ENCODE results near the gene HEMGN. TPM values are rescaled to one million over a fixed set of nuclear protein-coding genes. Genes with fewer than 3 reads are reported as not detected.
"Not testable (repeated sequence)": the region's sequence is repeated elsewhere in the genome, so short reads cannot be mapped to it uniquely, and the experiment has no call there.

The HEMGN gene
- total RNA-seq, 4 donors from 2014 or later = not detected

DNA sequence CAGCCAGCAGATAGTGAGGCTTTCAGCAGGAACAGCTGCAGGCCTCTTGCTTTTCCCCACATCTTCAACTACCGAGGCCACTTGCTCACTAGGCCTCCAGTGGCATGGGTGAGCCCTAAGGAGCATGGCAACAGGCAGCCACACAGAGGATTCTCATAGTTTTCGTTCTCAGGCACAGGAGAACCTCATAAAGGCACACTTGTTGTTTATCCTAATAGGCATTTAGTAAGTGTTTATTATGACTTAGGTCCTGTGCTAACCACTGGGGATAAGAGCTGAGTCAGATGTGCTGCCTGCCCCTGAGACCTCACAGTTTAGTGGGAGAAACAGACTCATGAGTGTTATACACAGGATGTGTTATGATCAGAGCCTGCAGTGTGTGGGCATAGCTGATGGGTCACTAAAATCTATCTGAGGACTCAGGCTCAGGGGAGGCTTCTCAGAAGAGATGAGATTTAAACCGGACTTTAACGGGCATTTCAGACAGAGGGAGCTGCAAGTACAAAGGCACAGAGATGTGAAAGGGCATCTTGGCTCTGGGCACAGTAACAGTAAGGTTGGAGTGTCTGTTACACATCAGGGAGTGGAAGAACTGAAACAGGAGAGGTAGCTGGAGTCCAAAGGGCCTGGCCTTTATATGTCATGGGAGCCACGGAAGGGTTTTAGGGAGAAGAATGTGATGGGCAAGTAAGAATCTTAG, 21.0 kb upstream of the HEMGN start:
- TF ChIP-seq, protein P1, sequence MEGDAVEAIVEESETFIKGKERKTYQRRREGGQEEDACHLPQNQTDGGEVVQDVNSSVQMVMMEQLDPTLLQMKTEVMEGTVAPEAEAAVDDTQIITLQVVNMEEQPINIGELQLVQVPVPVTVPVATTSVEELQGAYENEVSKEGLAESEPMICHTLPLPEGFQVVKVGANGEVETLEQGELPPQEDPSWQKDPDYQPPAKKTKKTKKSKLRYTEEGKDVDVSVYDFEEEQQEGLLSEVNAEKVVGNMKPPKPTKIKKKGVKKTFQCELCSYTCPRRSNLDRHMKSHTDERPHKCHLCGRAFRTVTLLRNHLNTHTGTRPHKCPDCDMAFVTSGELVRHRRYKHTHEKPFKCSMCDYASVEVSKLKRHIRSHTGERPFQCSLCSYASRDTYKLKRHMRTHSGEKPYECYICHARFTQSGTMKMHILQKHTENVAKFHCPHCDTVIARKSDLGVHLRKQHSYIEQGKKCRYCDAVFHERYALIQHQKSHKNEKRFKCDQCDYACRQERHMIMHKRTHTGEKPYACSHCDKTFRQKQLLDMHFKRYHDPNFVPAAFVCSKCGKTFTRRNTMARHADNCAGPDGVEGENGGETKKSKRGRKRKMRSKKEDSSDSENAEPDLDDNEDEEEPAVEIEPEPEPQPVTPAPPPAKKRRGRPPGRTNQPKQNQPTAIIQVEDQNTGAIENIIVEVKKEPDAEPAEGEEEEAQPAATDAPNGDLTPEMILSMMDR (IDR thresholded peaks at IDR 0.05) = no peak
- Histone ChIP-seq H3K27me3 (no peaks in the 10 kb centered on the region), H3K36me3 (no peaks in the 10 kb centered on the region), H3K4me3 (no peak overlapping the region), H3K9me3 (no peaks in the 10 kb centered on the region), H3K27ac (peak overlapping the region in 1 of 4 donors; percentile 67), H3K4me1 (peaks cover 0 to 4% (median 0%) of the 10 kb centered on the region in 4 donors)
- 41 to 53% methylated on average over 5 of the region's 5 CpGs for WGBS, 2 donors
- DNase-seq (ENCODE audit: low spot score in 2 of 2) = no peak

DNA sequence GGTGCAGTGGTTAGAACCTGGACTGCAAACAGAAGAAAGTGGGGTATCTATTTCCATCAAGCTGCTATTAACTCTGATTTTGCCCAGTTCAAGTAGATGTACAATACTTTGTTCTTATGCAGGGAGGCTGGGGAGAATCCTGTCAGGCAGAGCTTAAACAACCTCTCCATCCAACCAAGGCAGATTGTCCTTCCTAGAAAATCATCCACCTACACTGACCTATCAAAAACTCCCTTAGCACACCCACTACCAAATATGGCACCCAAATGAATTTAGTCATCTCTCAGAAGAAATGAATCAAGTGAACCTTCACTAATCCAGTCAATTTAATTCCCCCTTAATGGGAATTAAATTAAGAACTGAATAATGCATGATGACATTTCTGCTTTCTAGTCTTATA, 18.4 kb upstream of the HEMGN start:
- Histone ChIP-seq H3K27ac (no peak overlapping the region), H3K27me3 (no peaks in the 10 kb centered on the region), H3K4me3 (no peak overlapping the region), H3K36me3 (no peaks in the 10 kb centered on the region), H3K4me1 (peaks cover 0 to 4% (median 0%) of the 10 kb centered on the region in 4 donors), H3K9me3 (peaks cover 0 to 3% (median 0%) of the 10 kb centered on the region in 4 donors)
- TF ChIP-seq POLR2A (IDR thresholded peaks at IDR 0.05) (no peak), EP300 (IDR thresholded peaks at IDR 0.05) (no peak)
- TF ChIP-seq, protein P1 (IDR thresholded peaks at IDR 0.05) = no peak
- no peak for DNase-seq (ENCODE audit: low spot score in 2 of 2)

GRCh38 chr9:97954550-97954989, 16.6 kb upstream of the HEMGN start:
- Histone ChIP-seq H3K27ac (no peak overlapping the region), H3K4me3 (no peak overlapping the region), H3K27me3 (no peaks in the 10 kb centered on the region), H3K9me3 (peaks cover 0 to 11% (median 0%) of the 10 kb centered on the region in 4 donors), H3K36me3 (no peaks in the 10 kb centered on the region), H3K4me1 (peaks cover 0 to 4% (median 0%) of the 10 kb centered on the region in 4 donors)
- TF ChIP-seq POLR2A (IDR thresholded peaks at IDR 0.05) = no peak
- TF ChIP-seq, protein P1 (IDR thresholded peaks at IDR 0.05) = peak in 4 of 5 experiments; percentile 11 to 48 (median 18)
- DNase-seq (ENCODE audit: low spot score in 2 of 2) = peak in 1 of 2 donors; percentile 8

DNA sequence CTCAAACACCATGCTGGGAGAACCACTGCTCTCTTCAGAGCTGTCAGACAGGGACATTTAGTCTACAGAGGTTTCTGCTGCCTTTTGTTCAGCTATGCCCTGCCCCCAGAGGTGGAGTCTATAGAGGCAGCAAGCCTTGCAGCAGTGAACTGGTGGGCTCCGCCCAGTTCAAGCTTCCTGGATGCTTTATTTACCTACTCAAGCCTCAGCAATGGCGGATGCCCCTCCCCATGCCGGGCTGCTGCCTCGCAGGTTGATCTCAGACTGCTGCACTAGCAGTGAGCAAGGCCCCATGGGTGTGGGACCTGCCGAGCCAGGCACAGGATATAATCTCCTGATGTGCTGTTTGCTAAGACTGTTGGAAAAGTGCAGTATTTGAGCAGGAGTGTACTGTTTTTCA, 12.9 kb upstream of the HEMGN start:
- not testable (repeated sequence) for H3K27ac ChIP-seq; H3K4me1 ChIP-seq; DNase-seq (ENCODE audit: low spot score in 2 of 2); H3K36me3 ChIP-seq; H3K4me3 ChIP-seq; H3K27me3 ChIP-seq
- H3K9me3 ChIP-seq = peaks cover 0 to 11% (median 0%) of the 10 kb centered on the region in 4 donors
- WGBS, 2 donors = 83 to 88% methylated on average over 5 of the region's 5 CpGs

GRCh38 chr9:97947094-97947493, 9.1 kb upstream of the HEMGN start:
- 40 to 52% methylated on average over 2 of the region's 2 CpGs for WGBS, 2 donors

DNA sequence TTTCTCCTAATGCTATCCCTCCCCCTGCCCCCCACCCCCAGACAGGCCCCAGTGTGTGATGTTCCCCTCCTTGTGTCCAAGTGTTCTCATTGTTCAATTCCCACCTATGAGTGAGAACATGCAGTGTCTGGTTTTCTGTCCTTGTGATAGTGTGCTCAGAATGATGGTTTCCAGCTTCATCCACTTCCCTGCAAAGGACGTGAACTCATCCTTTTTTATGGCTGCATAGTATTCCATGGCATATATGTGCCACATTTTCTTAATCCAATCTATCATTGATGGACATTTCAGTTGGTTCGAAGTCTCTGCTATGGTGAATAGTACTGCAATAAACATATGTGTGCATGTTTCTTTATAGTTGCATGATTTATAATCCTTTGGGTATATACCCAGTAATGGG, 7.5 kb upstream of the HEMGN start:
- H3K36me3 ChIP-seq; H3K27ac ChIP-seq; H3K9me3 ChIP-seq; DNase-seq (ENCODE audit: low spot score in 2 of 2); H3K4me1 ChIP-seq; H3K27me3 ChIP-seq; H3K4me3 ChIP-seq: not testable (repeated sequence)
- WGBS, 2 donors = 87 to 96% methylated on average over 2 of the region's 2 CpGs

More at GRCh38 chr9:97947094-97947493, 9.1 kb upstream of the HEMGN start:
- not testable (repeated sequence) for H3K4me1 ChIP-seq; H3K4me3 ChIP-seq; H3K27ac ChIP-seq; DNase-seq (ENCODE audit: low spot score in 2 of 2); H3K27me3 ChIP-seq; H3K36me3 ChIP-seq
- H3K9me3 ChIP-seq = peaks cover 0 to 11% (median 0%) of the 10 kb centered on the region in 4 donors

DNA sequence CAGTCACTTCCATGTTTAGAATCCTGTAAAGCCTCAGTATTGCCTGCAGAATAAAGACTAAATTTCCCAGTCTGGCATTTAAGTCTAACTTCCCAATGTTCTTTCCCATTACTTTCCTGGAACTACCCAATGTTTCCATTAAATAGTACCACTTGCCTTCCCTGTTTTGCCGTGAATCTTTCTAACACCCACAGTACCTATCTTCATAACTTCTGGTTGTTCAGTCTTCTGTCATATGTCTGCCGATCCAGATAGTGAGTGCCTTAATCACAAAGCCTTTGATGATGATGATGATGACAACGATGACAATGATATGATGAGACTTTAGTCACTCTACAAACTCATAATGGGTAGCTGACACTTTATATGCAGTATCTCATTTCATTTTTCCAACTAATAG, 6.6 kb upstream of the HEMGN start:
- WGBS, 2 donors = 81% methylated on average over 3 of the region's 3 CpGs

More for the DNA sequence above, 6.6 kb upstream of the HEMGN start:
- Histone ChIP-seq H3K4me3 (no peak overlapping the region), H3K36me3 (no peaks in the 10 kb centered on the region), H3K4me1 (no peaks in the 10 kb centered on the region), H3K27me3 (no peaks in the 10 kb centered on the region), H3K27ac (no peak overlapping the region), H3K9me3 (no peaks in the 10 kb centered on the region)
- TF ChIP-seq POLR2A (IDR thresholded peaks at IDR 0.05) (no peak), EP300 (IDR thresholded peaks at IDR 0.05) (no peak)
- TF ChIP-seq, protein P1 (IDR thresholded peaks at IDR 0.05) = no peak
- no peak for DNase-seq (ENCODE audit: low spot score in 2 of 2)

All from tibial nerve (tissue), 4 donors.